MM.1S (cell line): ENCODE data around the gene AFG3L2.

Experiments used
- DNase-seq: peaks from one replicate; pipeline ENCODE4 v3.0.0-alpha.2; 2015
- H2AFZ ChIP-seq: fragments of 300-600 bp; sonication (generic); 2 replicates; pipeline ENCODE4 v1.6.0; 2016; ENCODE audit warnings: antibody characterized with exemption, low read length
- H3F3A ChIP-seq: fragments of 300-600 bp; sonication (generic); 2 replicates; pipeline ENCODE4 v1.6.1; 2016; ENCODE audit warnings: mild to moderate bottlenecking, antibody characterized with exemption, low read length, moderate library complexity, mixed read lengths; ENCODE audit not compliant: insufficient read depth
- H3K27ac ChIP-seq: fragments of 300-600 bp; sonication (generic); 2 replicates; pipeline ENCODE4 v1.5.1; 2016; ENCODE audit warnings: mild to moderate bottlenecking, low read length
- H3K27me3 ChIP-seq: fragments of 300-600 bp; sonication (generic); replicated peaks from 2 replicates; pipeline ENCODE4 v1.6.0; 2016; ENCODE audit warnings: low read length; ENCODE audit not compliant: insufficient read depth
- H3K36me3 ChIP-seq: fragments of 300-600 bp; sonication (generic); replicated peaks from 2 replicates; pipeline ENCODE4 v1.6.1; 2016; ENCODE audit warnings: mild to moderate bottlenecking, low read length, mixed read lengths; ENCODE audit not compliant: insufficient read depth
- H3K4me1 ChIP-seq: fragments of 300-600 bp; sonication (generic); 2 replicates; pipeline ENCODE4 v1.6.1; 2016; ENCODE audit warnings: low read length, mixed read lengths
- H3K4me2 ChIP-seq: fragments of 300-600 bp; sonication (generic); 2 replicates; pipeline ENCODE4 v1.6.0; 2016; ENCODE audit warnings: low read depth, low read length
- H3K4me3 ChIP-seq: fragments of 300-600 bp; sonication (generic); 2 replicates; pipeline ENCODE4 v1.5.1; 2016; ENCODE audit warnings: low read length, mixed read lengths
- H3K79me2 ChIP-seq: fragments of 300-600 bp; sonication (generic); 2 replicates; pipeline ENCODE4 v1.6.1; 2016; ENCODE audit warnings: mixed run types, low read length, mixed read lengths
- H3K9ac ChIP-seq: fragments of 300-600 bp; sonication (generic); 2 replicates; pipeline ENCODE4 v1.6.1; 2016; ENCODE audit warnings: low read length, mixed read lengths
- H3K9me2 ChIP-seq: fragments of 300-600 bp; sonication (generic); replicated peaks from 2 replicates; pipeline ENCODE4 v1.6.1; 2016; ENCODE audit warnings: mild to moderate bottlenecking, low read length, mixed read lengths; ENCODE audit not compliant: insufficient read depth
- H3K9me3 ChIP-seq: fragments of 300-600 bp; sonication (generic); replicated peaks from 2 replicates; pipeline ENCODE4 v1.6.1; 2016; ENCODE audit warnings: mild to moderate bottlenecking, low read length, mixed read lengths; ENCODE audit not compliant: insufficient read depth
- H4K20me1 ChIP-seq: fragments of 300-600 bp; sonication (generic); 2 replicates; pipeline ENCODE4 v1.6.1; 2016; ENCODE audit warnings: mild to moderate bottlenecking, low read length, moderate library complexity, mixed read lengths; ENCODE audit not compliant: insufficient read depth
- CTCF ChIP-seq: fragments of 300-600 bp; sonication (generic); IDR thresholded peaks from 2 replicates; pipeline ENCODE4 v1.5.1; 2016; ENCODE audit warnings: antibody characterized with exemption, low read length, mixed read lengths
- EZH2 ChIP-seq: fragments of 300-600 bp; sonication (generic); optimal IDR thresholded peaks from 2 replicates; pipeline ENCODE3; 2017; ENCODE audit warnings: low read depth, mild to moderate bottlenecking, antibody characterized with exemption, low read length, mixed read lengths
- EZH2phosphoT487 ChIP-seq: fragments of 300-600 bp; sonication (generic); IDR thresholded peaks from 2 replicates; pipeline ENCODE4 v1.6.1; 2018; ENCODE audit warnings: antibody characterized with exemption, low read length

Gene AFG3L2

GRCh38 chr18:12423393-12423792, 46.4 kb upstream of the AFG3L2 start:
- Histone ChIP-seq H4K20me1 (no peaks in the 10 kb centered on the region), H2AFZ (no peak overlapping the region), H3K27me3 (no peaks in the 10 kb centered on the region), H3K9me2 (no peaks in the 10 kb centered on the region), H3K9me3 (no peaks in the 10 kb centered on the region), H3K4me3 (no peak overlapping the region), H3K36me3 (no peaks in the 10 kb centered on the region), H3K27ac (no peak overlapping the region), H3K4me2 (no peak overlapping the region), H3K9ac (no peak overlapping the region), H3K79me2 (no peaks in the 10 kb centered on the region), H3F3A (no peaks in the 10 kb centered on the region), H3K4me1 (no peaks in the 10 kb centered on the region)
- TF ChIP-seq EZH2 (no peak), EZH2phosphoT487 (no peak), CTCF (no peak)
- DNase-seq, result no peak

GRCh38 chr18:12422936-12423335, 45.9 kb upstream of the AFG3L2 start:
- peak; percentile 24 for TF ChIP-seq CTCF
- no peak for TF ChIP-seq EZH2phosphoT487
- H3K79me2 ChIP-seq, result no peaks in the 10 kb centered on the region
- H3K27me3 ChIP-seq, result no peaks in the 10 kb centered on the region
- no peaks in the 10 kb centered on the region for H3F3A ChIP-seq
- H3K4me3 ChIP-seq, result no peak overlapping the region
- no peaks in the 10 kb centered on the region for H3K4me1 ChIP-seq
- no peak overlapping the region for H3K4me2 ChIP-seq
- H4K20me1 ChIP-seq, result no peaks in the 10 kb centered on the region
- DNase-seq, result no peak
- H3K36me3 ChIP-seq, result no peaks in the 10 kb centered on the region
- H3K9me2 ChIP-seq, result no peaks in the 10 kb centered on the region
- no peak overlapping the region for H3K9ac ChIP-seq
- no peak overlapping the region for H2AFZ ChIP-seq
- no peaks in the 10 kb centered on the region for H3K9me3 ChIP-seq
- no peak overlapping the region for H3K27ac ChIP-seq

- no peak overlapping the region for H2AFZ ChIP-seq
These were observed 44.7 kb upstream of the AFG3L2 start for GRCh38 chr18:12421732-12422131.

More at GRCh38 chr18:12421732-12422131, 44.7 kb upstream of the AFG3L2 start:
- H3K79me2 ChIP-seq, result no peaks in the 10 kb centered on the region
- H3K9ac ChIP-seq, result no peak overlapping the region
- TF ChIP-seq EZH2phosphoT487, result no peak
- TF ChIP-seq CTCF, result no peak
- no peak for TF ChIP-seq EZH2
- H3K36me3 ChIP-seq, result no peaks in the 10 kb centered on the region
- no peaks in the 10 kb centered on the region for H3K9me2 ChIP-seq
- H3K4me2 ChIP-seq, result no peak overlapping the region
- H3K4me1 ChIP-seq, result no peaks in the 10 kb centered on the region
- H3K27ac ChIP-seq, result no peak overlapping the region
- no peak for DNase-seq
- H3K27me3 ChIP-seq, result no peaks in the 10 kb centered on the region
- H3K9me3 ChIP-seq, result no peaks in the 10 kb centered on the region
- no peaks in the 10 kb centered on the region for H3F3A ChIP-seq
- H4K20me1 ChIP-seq, result no peaks in the 10 kb centered on the region
- no peak overlapping the region for H3K4me3 ChIP-seq
